Skeletal muscle tissue (tissue), 4 donors: ENCODE measurements around the gene RMI2. TPM values are rescaled to one million over a fixed set of nuclear protein-coding genes. Genes with fewer than 3 reads are reported as not detected.

Source experiments
- H3K27ac ChIP-seq: one replicate; pipeline ENCODE4 v1.7.0; 2013; ENCODE audit warnings: mild to moderate bottlenecking, low read depth, low read length, inconsistent platforms
- H3K27me3 ChIP-seq, 3 donors: one replicate each; pipeline ENCODE4 v1.7.0; 2013; ENCODE audit warnings: low read length in 3 of 3; ENCODE audit not compliant: control insufficient read depth in 3 of 3, insufficient read depth in 3 of 3
- H3K36me3 ChIP-seq, 3 donors: one replicate each; pipeline ENCODE4 v1.7.0; 2013; ENCODE audit warnings: low read length in 3 of 3; ENCODE audit not compliant: control insufficient read depth in 3 of 3, insufficient read depth in 3 of 3
- H3K4me1 ChIP-seq, 3 donors: one replicate each; pipeline ENCODE4 v1.7.0; 2013; ENCODE audit warnings: low read length in 3 of 3, mild to moderate bottlenecking in 3 of 3; ENCODE audit not compliant: control insufficient read depth in 3 of 3, insufficient read depth in 3 of 3
- H3K4me3 ChIP-seq, 3 donors: one replicate each; pipeline ENCODE4 v1.7.0; 2013; ENCODE audit warnings: low read length in 3 of 3
- H3K9ac ChIP-seq, 3 donors: one replicate each; pipeline ENCODE4 v1.7.0; 2013; ENCODE audit warnings: low read length in 3 of 3, mild to moderate bottlenecking in 3 of 3, moderate library complexity in 2 of 3, low read depth in 1 of 3
- H3K9me3 ChIP-seq, 3 donors: one replicate each; pipeline ENCODE4 v1.7.0; 2013; ENCODE audit warnings: low read length in 3 of 3; ENCODE audit not compliant: control insufficient read depth in 3 of 3
- total RNA-seq: library from RNA; depleted of rRNA; stranded (reverse); fragments of >200 nt; gene quantifications from one replicate; pipeline ENCODE4 v1.2.3, GENCODE V29; 2014
- donor health status: Osteomylitis.

The RMI2 gene
- total RNA-seq, 1 donor from 2014 or later, result 5.7 TPM

DNA sequence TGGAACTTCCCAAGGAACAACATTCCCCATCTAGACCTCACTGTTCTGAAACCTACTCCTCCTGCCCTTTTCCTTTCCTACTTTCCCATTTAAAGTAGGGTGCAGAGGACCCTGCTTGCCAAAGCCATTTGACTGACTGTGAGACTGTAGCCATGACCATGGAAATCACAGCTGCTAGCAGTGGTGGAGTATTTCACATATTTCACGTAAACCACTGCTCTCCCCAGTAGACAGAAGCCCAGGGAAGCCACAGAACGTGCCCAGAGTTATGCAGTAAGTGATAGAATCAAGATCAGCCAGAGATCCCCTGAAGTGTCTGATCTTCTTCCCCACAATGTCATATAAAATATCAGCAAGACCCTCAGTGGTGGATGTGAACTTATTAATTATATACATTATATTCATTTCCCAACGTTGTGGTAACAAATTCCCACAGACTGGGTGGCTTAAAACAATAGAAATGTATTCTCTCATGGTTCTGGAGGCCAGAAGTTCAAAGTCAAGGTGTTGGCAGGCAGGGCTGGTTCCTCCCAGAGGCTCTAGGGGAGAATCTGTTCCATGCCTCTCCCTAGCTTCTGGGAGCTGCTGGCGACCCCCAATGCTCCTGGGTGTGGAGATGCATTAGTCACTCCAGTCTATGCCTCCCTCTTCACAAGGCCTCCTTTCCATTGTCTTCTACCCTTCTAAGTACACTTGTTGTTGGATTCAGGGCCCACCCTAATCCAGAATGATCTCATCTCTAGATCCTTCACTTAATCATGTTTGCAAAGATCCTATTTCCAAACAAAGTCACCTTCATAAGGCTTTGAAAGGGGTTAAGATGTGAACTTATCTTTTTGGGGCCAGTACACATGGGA lies 43.4 kb upstream of the RMI2 start:
- H3K27me3 ChIP-seq, result no peaks in the 10 kb centered on the region
- H3K4me1 ChIP-seq, result peaks cover 9 to 13% (median 11%) of the 10 kb centered on the region in 3 donors
- H3K9ac ChIP-seq, result no peak overlapping the region
- no peaks in the 10 kb centered on the region for H3K9me3 ChIP-seq
- no peak overlapping the region for H3K4me3 ChIP-seq
- no peak overlapping the region for H3K27ac ChIP-seq
- H3K36me3 ChIP-seq, result no peaks in the 10 kb centered on the region

DNA sequence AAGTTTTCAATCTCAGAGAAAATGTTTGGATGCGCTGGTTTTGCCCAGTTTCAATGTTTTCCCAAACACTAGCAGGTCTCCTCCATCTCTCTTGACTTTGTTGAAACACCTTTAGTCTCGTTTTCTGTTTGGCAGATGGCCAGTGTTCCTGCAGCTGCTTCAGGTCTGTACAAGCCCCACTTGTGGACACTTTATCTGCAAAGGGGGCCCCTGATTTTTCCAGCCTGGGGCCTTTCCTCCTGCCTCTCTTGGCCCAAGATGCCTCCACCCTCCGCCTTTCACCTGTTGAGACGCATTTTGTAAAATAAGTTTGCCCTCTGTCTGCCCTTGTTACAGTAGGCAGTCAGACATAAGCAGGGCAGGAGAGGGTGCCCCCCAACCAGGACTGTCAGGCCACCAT lies 42.3 kb upstream of the RMI2 start:
- Histone ChIP-seq H3K4me3 (no peak overlapping the region), H3K4me1 (peaks cover 0 to 2% (median 2%) of the 10 kb centered on the region in 3 donors), H3K27me3 (no peaks in the 10 kb centered on the region), H3K9me3 (no peaks in the 10 kb centered on the region), H3K27ac (no peak overlapping the region), H3K36me3 (no peaks in the 10 kb centered on the region), H3K9ac (no peak overlapping the region)

DNA sequence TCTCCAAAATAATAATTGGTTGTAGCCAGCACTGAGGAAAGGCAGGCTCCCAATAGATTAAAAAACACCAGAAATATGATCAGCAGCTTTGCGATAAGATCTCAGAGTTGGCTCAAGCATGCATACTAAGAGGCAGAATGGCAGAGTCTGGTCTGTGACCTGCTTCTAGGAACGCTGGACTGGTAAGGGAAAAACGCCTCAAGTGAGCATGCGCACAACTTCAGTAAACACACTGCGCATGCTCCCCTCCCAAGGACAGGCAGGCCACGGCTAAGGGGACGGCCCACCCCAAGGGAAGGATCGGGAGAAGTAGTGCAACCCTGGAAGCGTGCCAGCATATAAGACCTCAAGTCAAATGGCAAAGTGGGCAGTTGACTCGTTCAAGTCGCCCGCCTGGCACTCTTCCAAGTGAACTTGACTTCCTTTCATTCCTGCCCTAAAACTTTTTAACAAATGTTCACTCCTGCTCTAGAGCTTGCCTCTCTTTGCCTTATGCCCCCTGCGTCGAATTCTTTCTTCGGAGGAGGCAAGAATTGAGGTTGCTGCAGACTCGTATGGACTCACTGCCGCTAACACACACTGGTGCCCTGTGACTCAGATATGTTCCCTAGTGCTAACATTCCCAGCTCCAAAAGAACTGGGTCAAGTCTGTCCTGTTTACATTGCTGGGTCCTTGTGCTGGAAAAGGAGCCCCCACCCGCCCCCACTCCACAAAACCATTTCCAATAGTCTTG lies 41.7 kb upstream of the RMI2 start:
- no peaks in the 10 kb centered on the region for H3K36me3 ChIP-seq
- no peak overlapping the region for H3K27ac ChIP-seq
- H3K9me3 ChIP-seq, result no peaks in the 10 kb centered on the region
- H3K4me3 ChIP-seq, result no peak overlapping the region
- H3K9ac ChIP-seq, result no peak overlapping the region
- H3K27me3 ChIP-seq, result peaks cover 0 to 3% (median 0%) of the 10 kb centered on the region in 3 donors
- peaks cover 0 to 2% (median 0%) of the 10 kb centered on the region in 3 donors for H3K4me1 ChIP-seq

DNA sequence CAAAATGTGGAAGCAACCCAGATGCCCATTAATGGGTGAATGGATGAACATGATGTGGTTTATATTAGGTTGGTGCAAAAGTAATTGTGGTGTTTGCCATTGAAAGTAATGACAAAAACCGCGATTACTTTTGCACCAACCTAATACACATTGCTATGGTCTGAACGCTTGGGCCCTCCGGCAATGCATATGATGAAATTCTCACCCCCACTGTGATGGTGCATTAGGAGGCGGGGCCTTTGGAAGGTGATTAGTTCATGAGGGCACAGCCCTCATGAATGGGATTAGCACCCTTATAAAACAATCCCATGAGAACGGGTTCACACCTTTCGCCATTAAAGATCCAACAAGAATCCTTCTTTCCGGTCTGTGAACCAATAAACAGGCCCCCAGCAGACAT lies 38.9 kb upstream of the RMI2 start:
- Histone ChIP-seq H3K27ac (no peak overlapping the region), H3K4me1 (peaks cover 0 to 5% (median 0%) of the 10 kb centered on the region in 3 donors), H3K27me3 (peaks cover 0 to 6% (median 0%) of the 10 kb centered on the region in 3 donors), H3K9ac (no peak overlapping the region), H3K4me3 (no peak overlapping the region), H3K9me3 (no peaks in the 10 kb centered on the region), H3K36me3 (no peaks in the 10 kb centered on the region)

DNA sequence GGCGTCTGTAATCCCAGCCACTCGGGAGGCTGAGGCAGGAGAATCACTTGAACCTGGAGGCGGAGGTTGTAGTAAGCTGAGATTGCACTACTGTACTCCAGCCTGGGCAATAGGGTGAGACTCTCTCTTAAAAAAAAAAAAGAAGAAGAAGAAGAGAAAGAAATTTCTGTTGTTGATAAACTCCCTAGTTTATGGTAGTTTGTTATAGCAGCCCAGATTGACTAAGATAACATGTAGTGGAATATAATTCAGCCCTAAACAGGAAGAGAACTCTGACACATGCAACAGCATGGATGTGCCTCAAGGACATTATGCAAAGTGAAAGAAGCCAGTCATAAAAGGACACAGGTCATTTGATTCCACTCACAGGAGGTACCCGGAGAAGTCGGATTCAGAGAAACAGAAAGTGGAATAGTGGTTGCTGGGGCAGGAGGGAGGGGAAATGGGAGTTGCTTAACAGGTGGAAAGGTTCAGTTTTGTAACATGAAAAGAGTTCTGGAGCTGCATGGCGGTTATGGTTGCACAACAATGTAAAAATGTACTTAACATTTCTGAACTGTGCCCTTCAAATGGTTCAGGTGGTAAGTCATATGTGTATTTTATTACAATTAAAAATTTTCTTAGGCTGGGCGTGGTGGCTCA lies 38.1 kb upstream of the RMI2 start:
- H3K4me3 ChIP-seq, result no peak overlapping the region
- no peaks in the 10 kb centered on the region for H3K36me3 ChIP-seq
- no peaks in the 10 kb centered on the region for H3K9me3 ChIP-seq
- peaks cover 0 to 7% (median 0%) of the 10 kb centered on the region in 3 donors for H3K4me1 ChIP-seq
- peaks cover 0 to 6% (median 0%) of the 10 kb centered on the region in 3 donors for H3K27me3 ChIP-seq
- H3K9ac ChIP-seq, result no peak overlapping the region
- no peak overlapping the region for H3K27ac ChIP-seq

DNA sequence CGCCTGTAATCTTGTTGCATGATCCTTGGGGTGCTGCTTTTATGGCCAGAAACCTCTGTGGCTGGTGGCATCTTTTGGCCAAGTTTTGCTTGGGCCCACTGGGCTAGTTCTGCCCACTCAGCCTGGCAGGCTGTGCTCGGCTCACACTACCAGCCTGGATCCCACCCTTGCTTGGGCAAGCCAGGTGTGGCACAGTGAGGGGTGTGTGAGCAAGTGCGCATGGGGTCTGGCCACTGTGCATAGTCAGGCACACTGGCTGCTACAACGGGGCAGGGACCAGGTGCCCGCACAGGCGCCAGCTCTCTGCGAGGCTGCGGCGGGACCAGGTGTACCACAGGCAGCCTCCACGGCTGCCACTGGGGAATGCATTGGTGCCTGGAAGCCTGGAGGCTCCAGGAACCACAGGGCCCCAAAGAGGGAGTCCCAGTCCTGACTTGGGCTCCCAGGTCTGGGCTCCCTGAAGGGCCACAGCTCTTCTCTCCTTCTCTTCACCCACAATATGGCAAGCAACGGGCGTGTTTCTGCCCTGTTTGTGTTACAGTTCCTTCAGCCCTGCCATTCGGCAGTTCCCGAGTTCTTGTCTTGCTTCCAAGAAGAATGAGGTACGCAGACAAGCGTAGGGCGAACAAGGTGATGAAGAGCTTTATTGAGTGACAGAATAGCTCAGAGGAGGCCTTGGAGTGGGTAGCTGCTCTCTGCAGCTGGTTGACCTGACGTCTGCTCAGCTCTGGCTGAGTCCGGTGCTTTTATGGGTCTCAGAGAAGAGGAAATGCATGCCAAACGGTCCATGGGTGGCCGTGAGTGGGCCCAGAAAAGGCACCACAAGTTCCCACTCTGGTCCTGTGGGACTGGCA lies 37.4 kb upstream of the RMI2 start:
- Histone ChIP-seq H3K27me3 (peaks cover 0 to 6% (median 0%) of the 10 kb centered on the region in 3 donors), H3K4me1 (peaks cover 0 to 7% (median 0%) of the 10 kb centered on the region in 3 donors), H3K4me3 (no peak overlapping the region), H3K9me3 (no peaks in the 10 kb centered on the region), H3K36me3 (no peaks in the 10 kb centered on the region), H3K27ac (no peak overlapping the region), H3K9ac (no peak overlapping the region)

DNA sequence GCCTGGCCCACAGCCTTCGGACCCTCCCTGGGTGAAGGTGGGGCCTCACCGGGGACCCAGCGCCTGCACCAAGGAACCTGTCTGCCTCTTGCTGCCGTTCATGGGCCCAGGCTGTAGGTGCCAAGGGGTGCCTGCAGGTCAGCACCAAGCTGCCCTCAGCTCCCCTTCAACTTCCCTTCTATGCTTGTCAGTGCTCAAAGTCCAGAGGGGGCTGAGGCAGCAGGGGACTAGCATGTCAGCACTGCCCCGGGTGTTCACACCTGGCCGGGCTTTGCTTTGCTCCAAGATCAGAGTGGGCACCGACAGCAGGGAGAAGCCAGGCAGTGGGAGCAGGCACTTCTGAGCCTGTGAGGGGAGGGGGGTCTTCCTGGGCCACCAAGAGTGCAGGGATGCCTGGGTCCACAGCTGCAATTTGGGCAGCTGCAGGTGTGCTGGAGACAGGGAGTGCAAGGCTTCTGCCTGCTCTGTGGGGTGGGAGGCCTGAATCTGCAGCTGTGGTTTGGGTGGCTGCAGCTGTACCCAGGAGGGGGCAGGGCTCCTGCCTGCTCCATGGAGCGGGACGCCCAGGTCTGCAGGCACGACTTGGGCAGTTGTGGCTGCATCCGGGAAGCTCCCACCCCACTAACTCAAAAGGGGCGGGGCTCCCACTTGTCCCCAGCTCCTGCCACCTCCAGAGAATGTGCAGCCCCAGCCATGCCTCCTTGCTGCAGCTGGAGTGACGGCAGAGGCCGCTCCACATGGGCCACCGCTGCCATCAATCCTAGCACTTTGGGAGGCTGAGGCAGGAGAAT lies 36.6 kb upstream of the RMI2 start:
- Histone ChIP-seq H3K27ac (no peak overlapping the region), H3K9ac (no peak overlapping the region), H3K27me3 (peaks cover 0 to 6% (median 0%) of the 10 kb centered on the region in 3 donors), H3K4me1 (peaks cover 0 to 5% (median 0%) of the 10 kb centered on the region in 3 donors), H3K9me3 (no peaks in the 10 kb centered on the region), H3K36me3 (no peaks in the 10 kb centered on the region), H3K4me3 (no peak overlapping the region)

DNA sequence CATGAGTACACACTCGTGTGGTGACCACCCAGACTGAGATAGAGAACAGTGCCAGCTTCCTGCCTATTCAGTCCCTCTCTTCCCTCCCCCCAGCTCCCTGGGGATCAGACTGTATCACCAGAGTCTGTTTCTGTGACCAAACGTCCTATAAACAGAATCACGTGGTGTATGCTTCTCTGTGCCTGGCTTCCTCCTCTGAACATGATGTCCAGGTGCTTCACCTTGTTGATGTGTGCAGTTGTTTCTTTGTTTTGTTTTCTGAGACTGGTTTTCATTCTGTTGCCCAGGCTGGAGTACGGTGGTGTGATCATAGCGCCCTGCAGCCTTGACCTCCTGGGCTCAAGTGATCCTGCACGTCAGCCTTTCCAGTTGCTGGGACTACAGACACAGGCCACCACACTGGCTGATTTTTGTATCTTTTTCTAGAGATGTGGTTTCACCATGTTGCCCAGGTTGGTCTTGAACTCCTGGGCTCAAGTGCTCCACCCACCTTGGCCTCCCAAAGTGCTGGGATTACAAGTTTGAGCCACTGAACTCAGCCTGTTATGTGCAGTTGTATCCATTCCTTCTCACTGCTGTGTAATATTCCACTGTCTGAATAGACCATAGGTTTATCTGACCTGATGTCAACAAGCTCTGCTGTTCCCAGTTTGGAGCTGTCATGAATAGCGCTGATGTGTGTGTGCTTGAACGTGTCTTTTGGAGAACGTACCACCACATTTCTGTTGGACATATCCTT lies 35.2 kb upstream of the RMI2 start:
- Histone ChIP-seq H3K27ac (no peak overlapping the region), H3K4me1 (peaks cover 0 to 5% (median 0%) of the 10 kb centered on the region in 3 donors), H3K9ac (no peak overlapping the region), H3K36me3 (no peaks in the 10 kb centered on the region), H3K4me3 (no peak overlapping the region), H3K27me3 (peaks cover 0 to 6% (median 0%) of the 10 kb centered on the region in 3 donors), H3K9me3 (no peaks in the 10 kb centered on the region)
